Lung (tissue), 12 donors: ENCODE results near the gene HMG20B. TPM values are rescaled to one million over a fixed set of nuclear protein-coding genes. Genes with fewer than 3 reads are reported as not detected.

Source experiments
- ATAC-seq: fragments of 200-7000 bp; cut with Tn5 transposase; one replicate; pipeline ENCODE4 v1.9.1; 2020; ENCODE audit warnings: moderate number of reproducible peaks; ENCODE audit not compliant: insufficient read depth, low FRiP score
- DNase-seq, 3 donors: peaks; one replicate each; pipeline ENCODE4 v3.0.0-alpha.2; 2013 to 2017
- H3K27ac ChIP-seq, 2 donors: one replicate each; pipeline ENCODE4 v1.5.1; 2013; ENCODE audit warnings: mild to moderate bottlenecking in 2 of 2, moderate library complexity in 2 of 2, control low read depth in 1 of 2, inconsistent platforms in 1 of 2, low read depth in 1 of 2, low read length in 1 of 2
- H3K27me3 ChIP-seq, 3 donors: one replicate each; pipeline ENCODE4 v1.5.1; 2013; ENCODE audit warnings: low read length in 2 of 3; ENCODE audit not compliant: control insufficient read depth in 3 of 3, insufficient read depth in 3 of 3
- H3K36me3 ChIP-seq, 4 donors: one replicate each; pipeline ENCODE4 v1.5.1; 2013; ENCODE audit warnings: low read length in 4 of 4, mild to moderate bottlenecking in 1 of 4, moderate library complexity in 1 of 4; ENCODE audit not compliant: control insufficient read depth in 4 of 4, insufficient read depth in 4 of 4
- H3K4me1 ChIP-seq, 5 donors: one replicate each; pipeline ENCODE4 v1.5.1; 2013; ENCODE audit warnings: low read length in 5 of 5, mild to moderate bottlenecking in 2 of 5, moderate library complexity in 1 of 5; ENCODE audit not compliant: control insufficient read depth in 5 of 5, insufficient read depth in 5 of 5
- H3K4me3 ChIP-seq: one replicate; pipeline ENCODE4 v1.5.1; 2013; ENCODE audit warnings: mild to moderate bottlenecking, control low read depth, moderate library complexity
- H3K9ac ChIP-seq, 2 donors: one replicate each; pipeline ENCODE4 v1.5.1; 2013; ENCODE audit warnings: low read length in 2 of 2, control low read depth in 1 of 2; ENCODE audit not compliant: insufficient read depth in 1 of 2
- H3K9me3 ChIP-seq, 4 donors: one replicate each; pipeline ENCODE4 v1.5.1; 2013; ENCODE audit warnings: low read length in 3 of 4, mild to moderate bottlenecking in 1 of 4, moderate library complexity in 1 of 4; ENCODE audit not compliant: control insufficient read depth in 4 of 4, insufficient read depth in 3 of 4
- CTCF ChIP-seq: IDR thresholded peaks from 2 replicates; pipeline ENCODE4 v1.5.1; 2012; ENCODE audit warnings: mild to moderate bottlenecking; ENCODE audit errors: control extremely low read depth, extremely low read depth
- WGBS, 2 donors: extraction: QIAGEN DNeasy Blood & Tissue Kit; methylation state at CpG; one replicate each; pipeline ENCODE4 v1.1.7; 2013; 5-methylcytosine and 5-hydroxymethylcytosine counted together
- polyA plus RNA-seq, 2 donors: library from polyadenylated mRNA; stranded (reverse); fragments of 200-250 nt; gene quantifications; one replicate each; pipeline ENCODE4 v1.2.1, GENCODE V29; 2013
- total RNA-seq, 2 donors: library from RNA; depleted of rRNA in 1 of 2; stranded (reverse); fragments of >200 nt in 1 of 2; gene quantifications; one replicate each; pipeline ENCODE4 v1.2.1, GENCODE V29; 2014 to 2021
- donor health status: control.
- donor health status: control.
- donor health status: Bipolar disorder and iron deficiency.
- donor health status: healthy.
- donor health status: DM: yes; HTN: yes; CAD: no.

The HMG20B gene
- total and polyA plus RNA-seq, 4 donors = 51.1 to 93.4 (median 75.8) TPM

GRCh38 chr19:3554254-3555083 lies 18.3 kb upstream of the HMG20B start:
- peaks cover 0 to 4% (median 0%) of the 10 kb centered on the region in 4 donors for H3K36me3 ChIP-seq
- H3K4me1 ChIP-seq = peaks cover 0 to 17% (median 0%) of the 10 kb centered on the region in 5 donors
- DNase-seq (no peak), ATAC-seq (no peak)
- H3K9me3 ChIP-seq = no peaks in the 10 kb centered on the region
- peak overlapping the region in 1 of 2 donors; percentile 21 for H3K27ac ChIP-seq
- no peak overlapping the region for H3K4me3 ChIP-seq
- no peak overlapping the region for H3K9ac ChIP-seq
- TF ChIP-seq CTCF = no peak
- 54 to 64% methylated on average over 21 of the region's 21 CpGs for WGBS, 2 donors
- no peaks in the 10 kb centered on the region for H3K27me3 ChIP-seq

GRCh38 chr19:3555653-3556422 lies 16.9 kb upstream of the HMG20B start:
- Histone ChIP-seq H3K4me3 (peak overlapping the region; percentile 93), H3K4me1 (peaks cover 0 to 17% (median 0%) of the 10 kb centered on the region in 5 donors), H3K9ac (no peak overlapping the region), H3K36me3 (peaks cover 0 to under 1% (median 0%) of the 10 kb centered on the region in 4 donors), H3K9me3 (no peaks in the 10 kb centered on the region), H3K27ac (peak overlapping the region in 1 of 2 donors; percentile 20), H3K27me3 (no peaks in the 10 kb centered on the region)
- TF ChIP-seq CTCF = no peak
- WGBS, 2 donors = 73 to 78% methylated on average over 15 of the region's 15 CpGs
- DNase-seq (no peak), ATAC-seq (no peak)

GRCh38 chr19:3556423-3556977 lies 16.2 kb upstream of the HMG20B start:
- no peak for TF ChIP-seq CTCF
- WGBS, 2 donors = 30 to 37% methylated on average over 9 of the region's 9 CpGs
- ATAC-seq = no peak

More at GRCh38 chr19:3556423-3556977, 16.2 kb upstream of the HMG20B start:
- Histone ChIP-seq H3K9ac (peak overlapping the region in 1 of 2 donors; percentile 78), H3K4me1 (peaks cover 0 to 17% (median 0%) of the 10 kb centered on the region in 5 donors), H3K36me3 (no peaks in the 10 kb centered on the region), H3K9me3 (no peaks in the 10 kb centered on the region), H3K27me3 (no peaks in the 10 kb centered on the region), H3K27ac (peak overlapping the region in 1 of 2 donors; percentile 56), H3K4me3 (peak overlapping the region; percentile 93)
- DNase-seq = no peak
